HG03354 (cell line): ENCODE data around the gene C2orf66.

Experiments used
- ATAC-seq: cut with Tn5 transposase; IDR thresholded peaks from one replicate; pipeline ENCODE4 v1.9.1; 2021; ENCODE audit warnings: mild to moderate bottlenecking; ENCODE audit not compliant: unreplicated experiment, poor library complexity, severe bottlenecking

Gene C2orf66

DNA sequence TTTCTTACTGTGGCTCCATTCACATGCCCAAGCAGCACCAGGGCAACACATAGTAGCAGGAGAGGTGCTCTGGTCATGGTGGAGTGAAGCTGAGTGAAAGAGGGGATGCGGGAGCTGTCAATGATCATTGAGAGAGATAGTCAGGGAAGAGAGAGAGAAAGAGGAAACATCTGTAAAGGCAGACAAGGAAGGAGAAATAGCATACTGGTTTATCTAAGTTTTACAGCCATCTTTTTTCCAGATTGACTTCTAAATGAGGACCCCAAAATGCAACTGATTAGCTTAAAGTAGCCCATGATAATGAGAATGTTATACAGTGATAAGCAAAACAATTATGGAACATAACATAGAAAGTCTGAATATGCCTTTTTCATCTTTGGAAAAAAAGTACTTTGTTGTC is at the start of gene C2orf66:
Gene C2orf66 (minus strand): TSS at position 96 of the 400 bp plus-strand sequence. CDS start 19 bp downstream, at position 77.
- ATAC-seq, result no peak

DNA sequence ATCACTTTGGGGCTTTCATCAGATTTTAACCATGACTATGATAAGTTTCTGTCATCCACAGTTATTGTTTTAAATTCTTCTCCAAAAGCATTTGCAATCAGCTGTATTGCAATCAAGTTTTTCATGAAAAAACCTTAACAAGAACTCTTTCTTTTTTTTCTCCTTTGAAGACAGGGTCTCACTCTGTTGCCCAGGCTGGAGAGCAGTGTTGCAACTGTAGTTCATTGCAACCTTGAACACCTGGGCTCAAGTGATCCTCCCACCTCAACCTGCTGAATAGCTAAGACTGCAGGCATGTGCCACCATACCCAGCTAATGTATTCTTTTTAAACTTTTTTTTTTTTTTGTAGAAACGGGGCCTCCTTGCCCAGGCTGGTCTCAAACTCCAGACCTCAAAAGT is 45.5 kb upstream of the C2orf66 start:
- no peak for ATAC-seq

- ATAC-seq, result no peak
Observed at GRCh38 chr2:196853301-196854087, 44.3 kb upstream of the C2orf66 start.

DNA sequence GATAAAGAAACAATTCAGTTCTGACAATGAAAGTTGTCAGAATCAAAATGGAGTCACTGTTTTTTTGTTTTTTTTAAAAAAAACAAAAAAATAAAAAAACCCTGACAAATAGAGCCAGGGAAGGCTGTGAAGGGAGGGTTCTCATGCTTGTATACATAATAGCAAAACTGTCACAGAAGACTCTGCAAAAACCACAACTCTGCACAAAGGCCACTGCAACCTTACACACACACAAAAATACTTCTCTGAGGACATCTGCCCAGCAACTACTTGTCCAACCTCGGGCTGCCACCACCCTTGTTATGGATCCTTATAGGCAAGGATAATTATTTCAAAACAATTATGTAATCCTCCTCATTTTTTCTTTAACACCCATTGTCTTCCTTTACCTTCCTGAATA is 41.9 kb upstream of the C2orf66 start:
- ATAC-seq, result no peak

DNA sequence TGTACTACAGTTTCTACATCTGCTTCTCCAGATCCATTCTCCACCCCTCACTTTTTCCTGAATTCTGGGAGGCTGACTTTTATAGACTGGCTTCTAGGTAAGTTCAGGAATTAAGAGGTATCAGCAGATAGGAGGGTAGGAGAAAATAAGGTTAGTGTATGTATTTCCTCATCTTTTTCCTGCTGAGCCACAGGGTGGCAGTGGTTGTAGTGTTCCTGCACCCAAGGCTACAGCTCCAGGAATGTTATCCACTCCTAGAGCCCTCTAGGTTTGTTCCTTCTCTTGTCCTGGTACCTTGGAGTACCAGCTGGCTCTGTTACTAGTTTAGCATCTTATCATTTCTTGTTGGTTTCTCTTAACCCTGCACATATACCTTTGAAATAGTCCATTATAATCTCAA is 40.7 kb upstream of the C2orf66 start:
- no peak for ATAC-seq

DNA sequence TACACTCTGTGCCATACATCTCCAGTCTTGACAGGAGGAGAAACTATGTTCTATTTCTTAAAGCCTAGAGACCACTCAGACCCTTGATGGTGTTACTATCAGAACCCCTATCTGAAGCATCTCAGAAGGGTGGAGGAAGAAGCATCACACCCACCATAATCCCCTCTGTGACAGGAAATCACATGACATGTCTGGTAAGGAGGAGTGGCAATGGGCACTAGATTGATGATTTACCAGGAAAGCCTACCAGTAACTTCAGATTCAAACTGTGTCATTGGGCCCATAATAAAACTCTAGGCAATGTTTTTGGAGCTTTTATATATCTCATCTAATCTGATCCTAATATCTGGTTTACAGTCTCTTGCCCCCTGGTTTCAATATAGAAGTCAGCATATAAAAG is 37.1 kb upstream of the C2orf66 start:
- no peak for ATAC-seq

- no peak for ATAC-seq
Observed at GRCh38 chr2:196845371-196845770, 36.2 kb upstream of the C2orf66 start.

DNA sequence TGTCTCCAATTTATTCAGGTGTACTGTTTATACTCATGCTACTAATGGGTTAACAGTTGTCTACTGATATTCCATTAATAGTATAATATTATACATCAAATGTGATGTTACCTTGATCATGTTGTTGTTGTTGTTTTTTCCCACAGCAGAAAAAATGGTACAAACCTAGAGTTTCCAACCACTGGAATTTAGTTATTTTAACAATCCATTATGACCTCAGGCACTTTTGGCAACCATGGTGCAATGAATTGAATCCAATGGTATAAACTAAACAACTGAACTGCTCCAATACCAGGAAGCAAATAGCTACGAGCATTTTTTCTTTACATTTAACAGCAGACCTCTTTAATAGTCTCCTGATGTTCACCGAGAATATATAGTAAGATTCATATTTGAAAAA is 31.0 kb upstream of the C2orf66 start:
- ATAC-seq, result no peak

GRCh38 chr2:196839574-196839973 is 30.4 kb upstream of the C2orf66 start:
- no peak for ATAC-seq

GRCh38 chr2:196836440-196836839 is 27.3 kb upstream of the C2orf66 start:
- no peak for ATAC-seq

GRCh38 chr2:196830701-196831100 is 21.5 kb upstream of the C2orf66 start:
- ATAC-seq, result no peak

DNA sequence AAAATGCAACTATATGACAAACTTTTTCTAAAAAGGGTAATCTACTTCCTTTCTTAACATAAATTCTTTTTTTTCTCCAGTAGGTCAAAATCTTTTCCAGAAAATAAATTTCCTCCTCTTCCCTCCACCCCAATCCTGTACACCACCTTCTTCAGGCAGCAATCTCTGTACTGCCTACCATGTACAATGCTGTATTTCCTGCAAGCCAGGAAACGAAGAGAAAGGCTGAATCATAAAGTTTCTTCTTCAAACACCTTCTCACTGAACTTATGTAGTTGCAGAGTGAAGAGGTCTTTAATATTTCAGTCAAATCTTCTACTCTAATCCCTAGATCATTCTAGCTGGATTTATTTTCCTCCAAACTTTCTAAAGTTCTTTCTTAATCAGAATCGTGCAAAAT is 18.2 kb upstream of the C2orf66 start:
- ATAC-seq, result no peak

- no peak for ATAC-seq
Observed at GRCh38 chr2:196823750-196824522, 14.8 kb upstream of the C2orf66 start.

- ATAC-seq, result no peak
Observed at GRCh38 chr2:196821195-196821594, 12.0 kb upstream of the C2orf66 start.

DNA sequence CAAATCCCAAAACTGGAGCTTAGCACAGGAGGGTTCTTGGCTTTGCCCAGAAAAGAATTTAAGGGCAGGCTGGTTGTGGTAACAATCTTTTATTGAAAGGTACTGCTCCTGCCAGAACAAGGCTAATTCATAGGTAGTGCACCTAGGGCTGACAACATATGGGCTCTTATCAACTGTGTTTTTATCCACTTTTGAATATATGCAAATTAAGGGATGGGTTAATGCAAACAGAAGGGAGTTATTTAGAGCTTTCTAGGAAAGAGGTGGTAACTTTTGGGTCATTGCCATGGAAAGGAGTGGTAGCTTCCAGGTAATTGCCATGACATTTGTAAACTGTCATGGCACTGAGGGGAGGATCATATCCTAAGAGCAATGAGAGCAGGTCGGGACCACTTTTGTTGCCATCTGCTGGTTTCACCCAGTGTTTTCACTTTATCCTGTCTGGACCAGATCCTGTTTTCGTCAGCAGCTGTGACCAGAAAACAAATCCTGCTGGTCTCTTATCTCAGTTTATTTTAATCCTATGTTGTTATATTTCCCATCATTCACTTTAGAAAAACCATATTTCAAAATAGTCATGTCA is 981 bp downstream of the C2orf66 start:
- no peak for ATAC-seq

GRCh38 chr2:196804381-196804780 is 4.8 kb downstream of the C2orf66 start:
- ATAC-seq, result no peak

GRCh38 chr2:196802401-196802800 is 6.8 kb downstream of the C2orf66 start:
- no peak for ATAC-seq

- no peak for ATAC-seq
Observed at GRCh38 chr2:196801674-196802261, 7.4 kb downstream of the C2orf66 start.

DNA sequence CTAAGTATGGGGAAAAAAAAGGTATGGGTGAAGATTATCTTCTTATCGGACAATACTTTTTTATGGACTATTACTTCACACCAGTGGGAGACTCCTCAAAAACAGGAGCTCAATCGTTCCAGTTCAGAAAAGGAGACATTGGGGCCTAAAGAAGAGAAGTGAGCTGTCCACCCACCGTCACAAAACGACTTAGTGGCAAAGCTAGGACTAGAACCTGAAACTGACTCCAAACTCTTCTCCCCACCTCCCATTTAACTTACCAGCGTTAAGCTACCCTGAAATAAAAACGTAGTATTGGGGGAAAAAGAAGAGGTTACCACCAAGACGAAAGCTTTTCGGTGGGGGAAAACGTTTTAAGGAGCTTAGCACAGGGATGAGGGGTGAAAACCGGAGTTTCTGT is 10.2 kb downstream of the C2orf66 start:
- peak; percentile 23 for ATAC-seq

DNA sequence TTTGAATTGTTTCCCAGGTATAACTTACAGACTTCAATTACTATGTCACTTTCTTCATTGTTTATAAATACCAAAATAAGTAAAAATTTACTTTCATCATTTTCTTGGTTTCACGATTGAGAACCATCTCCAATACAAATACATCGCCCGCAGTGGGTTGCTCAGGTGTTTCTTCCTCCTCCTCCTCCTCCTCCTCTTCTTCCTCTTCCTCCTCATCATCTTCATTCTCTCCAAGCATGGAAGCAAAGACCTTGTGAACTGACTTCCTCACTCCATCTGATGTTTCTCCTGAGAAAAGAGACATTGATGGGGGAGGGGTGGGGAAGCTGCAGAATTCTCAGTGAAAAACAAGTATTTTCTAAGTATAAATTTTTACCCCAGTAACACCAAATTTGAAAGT is 16.3 kb downstream of the C2orf66 start:
- ATAC-seq, result no peak
